GM12864 (cell line): ENCODE data around the gene EIF2S2.
"Not testable (repeated sequence)": the region's sequence is repeated elsewhere in the genome, so short reads cannot be mapped to it uniquely, and the experiment has no call there.

Experiments
- DNase-seq: peaks from one replicate; pipeline ENCODE4 v3.0.0-alpha.2; 2011; ENCODE audit warnings: low read depth
- H3K4me3 ChIP-seq: 2 replicates; pipeline ENCODE4 v1.5.1; 2011; ENCODE audit warnings: mild to moderate bottlenecking, low read depth, low read length, control low read depth
- TF ChIP-seq, protein P1 (sequence below): IDR thresholded peaks from 2 replicates; pipeline ENCODE4 v1.5.1; 2011; ENCODE audit warnings: low read depth, mild to moderate bottlenecking, moderate library complexity, low read length, control low read depth, inconsistent platforms; ENCODE audit errors: missing control alignments

The EIF2S2 gene

DNA sequence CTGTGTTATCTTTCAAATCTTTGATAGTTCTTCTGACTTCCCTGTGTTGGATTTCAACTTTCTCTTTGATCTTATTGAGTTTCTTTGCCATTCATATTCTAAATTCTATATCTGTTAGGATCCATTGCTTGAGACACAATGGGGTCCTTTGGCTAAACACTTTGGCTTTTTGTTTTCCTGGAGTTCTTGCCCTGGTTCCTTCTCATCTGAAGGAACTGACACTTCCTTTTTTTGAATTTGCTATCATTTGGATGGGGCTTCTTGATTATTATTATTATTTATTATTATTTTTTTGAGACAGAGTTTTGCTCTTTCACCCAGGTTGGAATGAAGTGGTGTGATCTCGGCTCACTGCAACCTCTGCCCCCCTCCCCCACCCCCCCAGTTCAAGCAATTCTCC lies 30.1 kb upstream of the EIF2S2 start:
- no peak for DNase-seq
- TF ChIP-seq, protein P1, sequence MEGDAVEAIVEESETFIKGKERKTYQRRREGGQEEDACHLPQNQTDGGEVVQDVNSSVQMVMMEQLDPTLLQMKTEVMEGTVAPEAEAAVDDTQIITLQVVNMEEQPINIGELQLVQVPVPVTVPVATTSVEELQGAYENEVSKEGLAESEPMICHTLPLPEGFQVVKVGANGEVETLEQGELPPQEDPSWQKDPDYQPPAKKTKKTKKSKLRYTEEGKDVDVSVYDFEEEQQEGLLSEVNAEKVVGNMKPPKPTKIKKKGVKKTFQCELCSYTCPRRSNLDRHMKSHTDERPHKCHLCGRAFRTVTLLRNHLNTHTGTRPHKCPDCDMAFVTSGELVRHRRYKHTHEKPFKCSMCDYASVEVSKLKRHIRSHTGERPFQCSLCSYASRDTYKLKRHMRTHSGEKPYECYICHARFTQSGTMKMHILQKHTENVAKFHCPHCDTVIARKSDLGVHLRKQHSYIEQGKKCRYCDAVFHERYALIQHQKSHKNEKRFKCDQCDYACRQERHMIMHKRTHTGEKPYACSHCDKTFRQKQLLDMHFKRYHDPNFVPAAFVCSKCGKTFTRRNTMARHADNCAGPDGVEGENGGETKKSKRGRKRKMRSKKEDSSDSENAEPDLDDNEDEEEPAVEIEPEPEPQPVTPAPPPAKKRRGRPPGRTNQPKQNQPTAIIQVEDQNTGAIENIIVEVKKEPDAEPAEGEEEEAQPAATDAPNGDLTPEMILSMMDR: no peak
- no peak overlapping the region for H3K4me3 ChIP-seq

DNA sequence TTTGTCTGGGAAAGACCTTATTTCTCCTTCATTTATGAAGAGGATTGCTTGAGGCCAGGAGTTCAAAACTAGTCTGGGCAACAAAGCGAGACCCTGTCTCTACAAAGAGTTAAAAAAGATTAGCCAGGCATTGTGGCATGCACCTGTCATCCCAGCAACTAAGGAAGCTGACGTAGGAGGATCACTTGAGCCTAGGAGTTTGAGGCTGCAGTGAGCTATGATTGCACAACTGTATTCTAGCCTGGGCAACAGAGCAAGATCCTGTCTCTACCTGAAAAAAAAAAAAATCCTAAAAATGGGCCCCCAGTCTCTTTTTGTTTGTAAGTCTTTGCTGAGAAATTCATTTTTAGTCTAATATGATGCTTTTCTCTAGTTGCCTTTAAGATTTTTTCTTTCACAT lies 29.2 kb upstream of the EIF2S2 start:
- TF ChIP-seq, protein P1: no peak
- DNase-seq: no peak
- no peak overlapping the region for H3K4me3 ChIP-seq

DNA sequence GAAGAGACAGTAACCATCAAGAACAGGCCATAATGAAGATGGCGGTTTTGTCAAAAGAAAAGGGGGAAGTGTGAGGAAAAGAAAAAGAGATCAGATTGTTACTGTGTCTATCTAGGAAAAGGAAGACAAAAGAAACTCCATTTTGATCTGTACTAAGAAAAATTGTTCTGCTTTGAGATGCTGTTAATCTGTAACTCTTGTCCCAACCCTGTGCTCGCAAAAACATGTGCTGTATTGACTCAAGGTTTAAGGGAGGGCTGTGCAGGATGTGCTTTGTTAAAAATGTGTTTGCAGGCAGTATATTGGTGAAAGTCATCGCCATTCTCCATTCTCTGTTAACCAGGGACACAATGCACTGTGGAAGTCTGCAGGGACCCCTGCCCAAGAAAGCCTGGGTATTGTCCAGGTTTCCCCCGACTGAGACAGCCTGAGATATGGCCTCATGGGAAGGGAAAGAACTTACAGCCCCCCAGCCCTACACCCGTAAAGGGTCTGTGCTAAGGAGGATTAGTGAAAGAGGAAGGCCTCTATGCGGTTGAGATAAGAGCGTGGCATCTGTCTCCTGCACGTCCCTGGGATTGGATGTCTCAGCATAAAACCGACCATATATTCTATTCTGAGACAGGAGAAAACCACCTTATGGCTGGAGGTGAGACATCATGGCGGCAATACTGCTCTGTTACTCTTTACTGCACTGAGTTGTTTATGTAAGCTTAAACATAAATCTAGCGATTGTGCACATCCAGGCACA lies 23.7 kb upstream of the EIF2S2 start:
- not testable (repeated sequence) for H3K4me3 ChIP-seq, DNase-seq

DNA sequence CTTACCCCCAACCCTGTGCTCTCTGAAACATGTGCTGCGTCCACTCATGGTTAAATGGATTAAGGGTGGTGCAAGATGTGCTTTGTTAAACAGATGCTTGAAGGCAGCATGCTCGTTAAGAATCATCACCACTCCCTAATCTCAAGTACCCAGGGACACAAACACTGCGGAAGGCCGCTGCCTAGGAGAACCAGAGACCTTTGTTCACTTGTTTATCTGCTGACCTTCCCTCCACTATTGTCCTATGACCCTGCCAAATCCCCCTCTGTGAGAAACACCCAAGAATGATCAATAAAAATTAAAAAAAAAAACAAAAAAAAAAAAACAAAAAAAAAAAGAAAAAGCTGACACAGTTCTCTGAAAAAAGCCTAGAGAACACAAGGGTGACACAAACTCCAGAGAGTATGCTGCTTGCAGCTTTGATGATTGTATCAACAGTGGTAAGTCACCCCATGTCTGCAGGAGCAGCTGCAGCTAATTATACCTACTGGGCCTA lies 21.4 kb upstream of the EIF2S2 start:
- DNase-seq: not testable (repeated sequence)

DNA sequence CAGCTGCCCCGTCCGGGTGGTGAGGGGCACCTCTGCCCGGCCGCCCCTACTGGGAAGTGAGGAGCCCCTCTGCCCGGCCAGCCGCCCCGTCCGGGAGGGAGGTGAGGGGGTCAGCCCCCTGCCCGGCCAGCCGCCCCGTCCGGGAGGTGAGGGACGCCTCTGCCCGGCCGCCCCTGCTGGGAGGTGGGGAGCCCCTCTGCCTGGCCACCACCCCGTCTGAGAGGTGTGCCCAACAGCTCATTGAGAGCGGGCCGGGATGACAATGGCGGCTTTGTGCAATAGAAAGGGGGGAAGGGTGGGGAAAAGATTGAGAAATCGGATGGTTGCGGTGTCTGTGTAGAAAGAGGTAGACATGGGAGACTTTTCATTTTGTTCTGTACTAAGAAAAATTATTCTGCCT lies 20.9 kb upstream of the EIF2S2 start:
- H3K4me3 ChIP-seq, DNase-seq: not testable (repeated sequence)

More for the DNA sequence above, 21.4 kb upstream of the EIF2S2 start:
- not testable (repeated sequence) for H3K4me3 ChIP-seq

DNA sequence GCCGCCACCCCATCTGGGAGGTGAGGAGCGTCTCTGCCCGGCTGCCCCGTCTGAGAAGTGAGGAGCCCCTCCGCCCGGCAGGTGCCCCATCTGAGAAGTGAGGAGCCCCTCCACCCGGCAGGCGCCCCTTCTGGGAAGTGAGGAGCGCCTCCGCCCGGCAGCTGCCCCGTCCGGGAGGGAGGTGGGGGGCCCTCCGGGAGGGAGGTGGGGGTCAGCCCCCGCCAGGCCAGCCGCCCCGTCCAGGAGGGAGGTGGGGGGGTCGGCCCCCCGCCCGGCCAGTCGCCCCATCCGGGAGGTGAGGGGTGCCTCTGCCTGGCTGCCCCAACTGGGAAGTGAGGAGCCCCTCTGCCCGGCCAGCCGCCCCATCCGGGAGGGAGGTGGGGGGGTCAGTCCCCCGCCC lies 20.4 kb upstream of the EIF2S2 start:
- DNase-seq, H3K4me3 ChIP-seq: not testable (repeated sequence)

DNA sequence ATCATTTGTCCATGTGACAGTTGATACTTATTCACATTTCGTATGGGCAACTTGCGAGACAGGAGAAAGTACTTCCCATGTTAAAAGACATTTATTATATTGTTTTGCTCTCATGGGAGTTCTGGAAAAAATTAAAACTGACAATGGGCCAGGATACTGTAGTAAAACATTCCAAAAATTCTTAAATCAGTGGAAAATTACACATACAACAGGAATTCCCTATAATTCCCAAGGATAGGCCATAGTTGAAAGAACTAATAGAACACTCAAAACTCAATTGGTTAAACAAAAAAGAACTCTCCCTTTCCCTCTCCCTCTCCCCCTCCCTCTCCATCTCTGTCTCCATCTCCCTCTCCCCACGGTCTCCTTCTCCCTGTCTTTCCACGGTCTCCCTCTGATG lies 19.4 kb upstream of the EIF2S2 start:
- no peak for DNase-seq
- H3K4me3 ChIP-seq: no peak overlapping the region
- TF ChIP-seq, protein P1: no peak

DNA sequence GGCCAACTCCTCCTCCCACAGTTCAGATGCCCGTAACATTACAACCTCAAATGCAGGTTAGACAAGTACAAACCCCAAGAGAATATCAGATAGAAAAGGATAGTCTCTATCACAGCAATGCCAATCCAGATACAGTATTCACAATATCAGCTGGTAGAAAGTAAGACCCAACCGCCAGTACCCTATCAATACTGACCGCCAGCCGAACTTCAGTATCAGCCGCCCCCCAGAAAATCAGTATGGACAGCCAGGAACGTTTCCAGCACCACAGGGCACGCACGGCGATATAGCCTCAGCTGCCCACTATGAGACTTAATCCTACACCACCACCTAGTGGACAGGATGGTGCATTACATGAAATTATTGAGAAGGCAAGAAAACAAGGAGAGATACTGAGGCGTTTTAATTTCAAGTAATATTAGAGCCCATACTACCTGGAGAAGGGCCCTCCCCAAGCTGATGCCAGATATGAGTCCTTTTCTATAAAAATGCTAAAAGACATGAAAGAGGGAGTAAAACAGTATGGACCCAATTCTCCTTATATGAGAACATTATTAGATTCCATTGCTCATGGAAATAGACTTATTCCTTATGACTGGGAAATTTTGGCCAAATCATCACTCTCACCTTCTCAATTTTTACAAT lies 17.6 kb upstream of the EIF2S2 start:
- H3K4me3 ChIP-seq: no peak overlapping the region
- DNase-seq: no peak
- TF ChIP-seq, protein P1: peak; percentile 73

DNA sequence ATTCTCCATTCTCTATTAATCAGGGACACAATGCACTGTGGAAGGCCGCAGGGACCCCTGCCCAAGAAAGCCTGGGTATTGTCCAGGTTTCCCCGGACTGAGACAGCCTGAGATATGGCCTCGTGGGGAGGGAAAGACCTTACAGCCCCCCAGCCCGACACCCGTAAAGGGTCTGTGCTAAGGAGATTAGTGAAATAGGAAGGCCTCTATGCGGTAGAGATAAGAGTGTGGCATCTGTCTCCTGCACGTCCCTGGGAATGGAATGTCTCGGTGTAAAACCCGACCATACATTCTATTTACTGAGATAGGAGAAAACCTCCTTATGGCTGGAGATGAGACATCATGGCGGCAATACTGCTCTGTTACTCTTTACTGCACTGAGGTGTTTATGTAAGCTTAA lies 15.7 kb upstream of the EIF2S2 start:
- DNase-seq: no peak
- no peak overlapping the region for H3K4me3 ChIP-seq
- TF ChIP-seq, protein P1: no peak
